ENCODE measurements around the gene TNNI2. TPM values are rescaled to one million over a fixed set of nuclear protein-coding genes. Genes with fewer than 3 reads are reported as not detected.

Gene TNNI2
- total and polyA plus RNA-seq, 2 donors (not counting 3 experiments of a cell fraction or from before 2014, with no cell fraction given) = not detected

GRCh38 chr11:1888811-1889210 lies 50.0 kb downstream of the TNNI2 start:
- TF ChIP-seq POLR2AphosphoS5 (IDR thresholded peaks at IDR 0.05; ENCODE audit: insufficient read depth, low read depth, low read length) = no peak
- no peak for TF ChIP-seq CTCF (IDR thresholded peaks at IDR 0.05; ENCODE audit: extremely low read depth in 1 of 2, insufficient read depth in 1 of 2, low read depth in 1 of 2, low read length in 2 of 2)
- TF ChIP-seq GATA2 (IDR thresholded peaks at IDR 0.05; ENCODE audit: insufficient read depth, insufficient read length, low read depth, low read length) = no peak
- TF ChIP-seq MAX (IDR thresholded peaks at IDR 0.05; ENCODE audit: insufficient read depth, insufficient read length) = no peak
- TF ChIP-seq EZH2 (IDR thresholded peaks at IDR 0.05; ENCODE audit: borderline replicate concordance, low read depth, low read length, severe bottlenecking) = no peak
- no peak for TF ChIP-seq POLR2A (IDR thresholded peaks at IDR 0.05; ENCODE audit: low read depth, low read length)
- TF ChIP-seq FOS (IDR thresholded peaks at IDR 0.05; ENCODE audit: borderline replicate concordance, insufficient read depth, low read length) = no peak
- TF ChIP-seq MYC (IDR thresholded peaks at IDR 0.05; ENCODE audit: low read depth, low read length) = no peak
- TF ChIP-seq JUN (IDR thresholded peaks at IDR 0.05; ENCODE audit: borderline replicate concordance, insufficient read depth, insufficient read length, low read depth) = no peak
- Histone ChIP-seq H4K20me1 (replicated peaks; ENCODE audit: control insufficient read depth, extremely low read depth, insufficient read depth, low read length) (no peaks in the 10 kb centered on the region), H3K79me2 (ENCODE audit: control insufficient read depth, insufficient read depth, low read length) (no peaks in the 10 kb centered on the region), H3K27me3 (ENCODE audit: control insufficient read depth in 2 of 2, insufficient read depth in 2 of 2, low read length in 2 of 2) (no peaks in the 10 kb centered on the region), H3K4me1 (ENCODE audit: control insufficient read depth, extremely low read depth, insufficient read depth, low read length) (no peaks in the 10 kb centered on the region), H3K36me3 (ENCODE audit: control insufficient read depth in 2 of 2, extremely low read depth in 1 of 2, insufficient read depth in 2 of 2, low read length in 2 of 2) (no peaks in the 10 kb centered on the region), H3K9me1 (replicated peaks; ENCODE audit: control insufficient read depth, extremely low read depth, insufficient read depth, low read length) (no peaks in the 10 kb centered on the region), H3K9me3 (replicated peaks; ENCODE audit: control insufficient read depth, insufficient read depth, low read length) (no peaks in the 10 kb centered on the region), H2AFZ (ENCODE audit: low read depth, low read length) (no peak overlapping the region), H3K27ac (ENCODE audit: insufficient read depth, low read depth, low read length) (no peak overlapping the region), H3K4me2 (ENCODE audit: insufficient read depth, low read length) (no peak overlapping the region), H3K9ac (replicated peaks; ENCODE audit: extremely low read depth, insufficient read depth, low read length) (no peak overlapping the region), H3K4me3 (replicated peaks in 1 of 3; ENCODE audit: insufficient read depth in 1 of 3, low read depth in 1 of 3, low read length in 3 of 3) (no peak overlapping the region)
- intact Hi-C loops (cut with micrococcal nuclease) = no loop called here
- no TSS peak for BruUV-seq (replicated peaks)
- FAIRE-seq (no peak), DNase-seq (ENCODE audit: low read depth, low spot score) (no peak)
- POLR2A ChIA-PET = no interaction called here
- CTCF ChIA-PET = interaction anchor here (1.1 kb wide), 1 partner anchor 263 kb away, joined by 3 read pairs; no protein-coding TSS in a partner anchor
- dilution Hi-C loops (cut with MboI; ENCODE audit: extremely low pct_ligation_motif_present, low sequenced_read_pairs) = no loop called here
